ENCODE data around the gene RPUSD3. TPM values are rescaled to one million over a fixed set of nuclear protein-coding genes. Genes with fewer than 3 reads are reported as not detected.

The RPUSD3 gene
- total RNA-seq, result 10 to 100 TPM; 45.1 to 46.2 TPM

GRCh38 chr3:9843715-9844438 lies at the start of gene RPUSD3:
Gene RPUSD3 (minus strand): TSS chr3:9844008. CDS start chr3:9843990, 18 bp downstream.

GRCh38 chr3:9890249-9891071 lies 46.7 kb upstream of the RPUSD3 start, which contains the start of gene JAGN1:
Gene JAGN1 (plus strand): TSS chr3:9890610. CDS start chr3:9890723, 113 bp downstream.

GRCh38 chr3:9879830-9880549 lies 36.2 kb upstream of the RPUSD3 start, which contains the start of gene CIDEC:
Gene CIDEC (minus strand): TSS chr3:9880253. CDS start chr3:9878486, 1,767 bp downstream.

GRCh38 chr3:9809615-9810432 lies 34.0 kb downstream of the RPUSD3 start, which contains the start of gene TTLL3:
Gene TTLL3 (plus strand): TSS chr3:9810262. CDS start chr3:9810662, 400 bp downstream.

GRCh38 chr3:9792405-9793160 lies 51.2 kb downstream of the RPUSD3 start, which contains the start of the genes ARPC4 and TADA3:
Gene ARPC4 (plus strand): TSS chr3:9793082. CDS start chr3:9793122, 40 bp downstream.
Gene TADA3 (minus strand): TSS chr3:9792473. CDS start chr3:9791466, 1,007 bp downstream.

Other genes with a start within 250 kb of the RPUSD3 start
- 10 to 100 TPM; 58.2 to 59.7 TPM for gene MTMR14, start 194.5 kb downstream of the RPUSD3 start, total RNA-seq
- gene CPNE9, start 140.2 kb downstream of the RPUSD3 start, total RNA-seq, result not detected
- gene BRPF1, start 112.3 kb downstream of the RPUSD3 start, total RNA-seq, result 10 to 100 TPM; 42.0 to 42.1 TPM
- gene OGG1, start 94.1 kb downstream of the RPUSD3 start, total RNA-seq, result 10 to 100 TPM; 32.5 to 35.7 TPM
- 10 to 100 TPM in 1 of 2 experiments, 1 to 10 TPM in 1; 9.3 to 10.7 TPM for gene CAMK1, start 74.1 kb downstream of the RPUSD3 start, total RNA-seq
- 10 to 100 TPM; 64.5 to 65.9 TPM for gene TADA3, start 51.5 kb downstream of the RPUSD3 start, total RNA-seq
- 100 to 1,000 TPM; 236 to 238 TPM for gene ARPC4, start 50.9 kb downstream of the RPUSD3 start, total RNA-seq
- gene TTLL3, start 33.7 kb downstream of the RPUSD3 start, total RNA-seq, result 10 to 100 TPM; 54.6 to 54.7 TPM
- not detected for gene CIDEC, start 36.2 kb upstream of the RPUSD3 start, total RNA-seq
- gene JAGN1, start 46.6 kb upstream of the RPUSD3 start, total RNA-seq, result 10 to 100 TPM; 27.7 to 29.0 TPM
- gene IL17RE, start 58.8 kb upstream of the RPUSD3 start, total RNA-seq, result under 1 TPM; 0.39 to 0.45 TPM
- gene IL17RC, start 73.1 kb upstream of the RPUSD3 start, total RNA-seq, result under 1 TPM; 0.29 to 0.40 TPM
- 10 to 100 TPM; 15.2 to 20.0 TPM for gene CRELD1, start 89.8 kb upstream of the RPUSD3 start, total RNA-seq
- 1 to 10 TPM; 5.4 to 6.1 TPM for gene PRRT3, start 108.4 kb upstream of the RPUSD3 start, total RNA-seq
- 10 to 100 TPM; 42.2 to 43.9 TPM for gene EMC3, start 142.8 kb upstream of the RPUSD3 start, total RNA-seq
- 10 to 100 TPM; 44.2 to 48.0 TPM for gene FANCD2, start 182.4 kb upstream of the RPUSD3 start, total RNA-seq

All from activated naive CD4-positive, alpha-beta T cell treated with anti-CD3 and anti-CD28 coated beads, Interleukin-2, amount 10 ng/mL, durations not matched to agents 5 hours and 36 hours (primary cell).